LNCaP clone FGC (cell line): ENCODE results near the gene PDILT.

Experiments used
- DNase-seq: peaks from one replicate; pipeline ENCODE4 v3.0.0-alpha.2; 2011; ENCODE audit warnings: low read depth
- H3K4me3 ChIP-seq: 2 replicates; pipeline ENCODE4 v1.5.1; 2011; ENCODE audit warnings: mild to moderate bottlenecking, low read depth, low read length, control low read depth
- TF ChIP-seq, protein P1 (sequence below): IDR thresholded peaks from 2 replicates; pipeline ENCODE4 v1.5.1; 2012; ENCODE audit warnings: mild to moderate bottlenecking; ENCODE audit not compliant: control insufficient read depth, insufficient read depth; ENCODE audit errors: extremely low read depth

PDILT gene

DNA sequence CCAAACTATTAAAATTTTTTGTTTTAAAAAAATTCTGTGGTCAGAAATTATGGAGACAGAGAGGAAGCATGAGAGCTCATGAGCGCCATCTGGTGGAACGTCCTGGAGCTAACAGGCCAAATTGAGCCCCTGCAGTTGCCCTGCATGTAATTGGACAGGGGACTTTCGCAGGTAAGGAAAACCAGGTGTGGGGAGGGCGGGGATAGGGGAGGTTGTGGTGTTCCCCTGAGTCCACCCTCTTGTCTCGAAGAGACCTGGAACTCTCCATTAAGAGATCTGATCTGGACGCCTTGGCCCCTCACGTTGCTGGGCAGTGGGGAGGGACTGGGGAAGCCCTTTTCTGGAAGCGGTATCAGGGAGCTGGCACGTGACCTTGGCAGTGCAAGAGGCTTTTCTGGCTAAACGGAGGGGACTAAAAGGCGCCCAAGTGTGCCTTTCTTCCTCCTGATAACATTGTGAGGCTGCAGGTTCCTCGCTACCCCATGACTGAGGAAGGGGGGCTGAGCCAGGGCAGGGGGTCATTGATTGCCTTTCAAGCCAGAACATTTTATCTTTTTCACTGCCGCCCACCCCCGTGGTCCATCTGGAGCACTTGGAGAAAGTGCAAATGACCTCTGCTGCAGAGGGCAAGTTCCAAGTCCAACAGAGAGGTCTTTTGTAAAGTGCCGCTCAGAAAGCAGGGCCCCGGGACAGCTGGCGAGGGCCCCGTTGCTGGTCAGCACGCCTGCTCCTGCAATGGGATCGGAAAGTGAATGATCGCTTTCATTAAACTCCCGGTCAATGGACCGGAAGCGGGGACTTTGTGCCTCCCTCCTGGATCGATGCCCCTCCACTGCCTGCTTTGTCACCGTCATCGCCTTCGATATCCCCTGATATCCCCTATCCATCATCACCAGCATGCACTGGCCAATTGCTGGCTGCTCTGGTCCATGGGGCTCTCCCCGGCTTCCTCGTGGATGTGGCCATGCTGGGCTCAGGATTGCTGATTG lies 18.4 kb downstream of the PDILT start:
- TF ChIP-seq, protein P1, sequence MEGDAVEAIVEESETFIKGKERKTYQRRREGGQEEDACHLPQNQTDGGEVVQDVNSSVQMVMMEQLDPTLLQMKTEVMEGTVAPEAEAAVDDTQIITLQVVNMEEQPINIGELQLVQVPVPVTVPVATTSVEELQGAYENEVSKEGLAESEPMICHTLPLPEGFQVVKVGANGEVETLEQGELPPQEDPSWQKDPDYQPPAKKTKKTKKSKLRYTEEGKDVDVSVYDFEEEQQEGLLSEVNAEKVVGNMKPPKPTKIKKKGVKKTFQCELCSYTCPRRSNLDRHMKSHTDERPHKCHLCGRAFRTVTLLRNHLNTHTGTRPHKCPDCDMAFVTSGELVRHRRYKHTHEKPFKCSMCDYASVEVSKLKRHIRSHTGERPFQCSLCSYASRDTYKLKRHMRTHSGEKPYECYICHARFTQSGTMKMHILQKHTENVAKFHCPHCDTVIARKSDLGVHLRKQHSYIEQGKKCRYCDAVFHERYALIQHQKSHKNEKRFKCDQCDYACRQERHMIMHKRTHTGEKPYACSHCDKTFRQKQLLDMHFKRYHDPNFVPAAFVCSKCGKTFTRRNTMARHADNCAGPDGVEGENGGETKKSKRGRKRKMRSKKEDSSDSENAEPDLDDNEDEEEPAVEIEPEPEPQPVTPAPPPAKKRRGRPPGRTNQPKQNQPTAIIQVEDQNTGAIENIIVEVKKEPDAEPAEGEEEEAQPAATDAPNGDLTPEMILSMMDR = peak; percentile 74
- H3K4me3 ChIP-seq = no peak overlapping the region
- DNase-seq = peak; percentile 14

DNA sequence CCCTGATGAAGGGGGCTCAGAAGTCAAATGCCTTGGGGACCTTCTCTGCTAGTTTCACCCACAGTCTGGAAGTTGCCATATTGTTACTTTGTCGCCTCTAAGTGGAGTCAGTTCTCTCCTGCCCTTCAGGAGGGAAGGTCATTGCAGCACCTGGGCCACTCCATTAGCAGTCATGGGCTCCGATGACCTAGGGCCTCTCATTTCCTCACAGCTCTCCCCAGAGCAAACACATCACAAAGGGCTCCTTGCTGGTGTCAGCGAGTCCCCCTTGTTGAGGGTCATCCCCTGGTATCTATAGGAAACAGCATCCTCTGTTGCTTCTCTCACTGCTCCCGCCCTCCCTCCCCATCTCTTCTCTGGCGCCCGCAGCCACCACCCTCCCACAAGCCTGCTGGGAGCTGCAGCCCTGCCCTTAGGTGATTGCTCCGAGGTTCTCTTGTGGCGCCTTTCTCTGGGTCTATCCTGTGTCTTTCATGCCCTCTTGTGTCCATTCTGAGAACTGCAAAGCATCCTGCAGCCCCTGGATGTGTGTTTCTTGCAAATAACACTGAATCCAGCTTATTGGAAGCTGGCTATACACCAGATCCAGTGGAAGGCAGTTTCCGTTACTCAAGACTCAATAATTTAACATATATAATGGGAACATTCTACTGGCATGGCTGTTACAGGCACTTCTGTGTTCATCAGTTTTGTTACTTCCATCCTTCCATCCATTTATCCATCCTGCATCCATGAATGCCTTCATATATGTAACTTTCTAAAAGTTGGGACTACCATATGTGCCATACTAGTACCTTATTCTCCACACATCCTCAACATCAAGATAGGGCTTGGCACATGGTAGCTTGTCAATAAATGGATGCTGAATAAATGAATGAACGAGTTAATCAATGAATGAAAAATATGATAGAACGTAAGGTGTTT lies 21.2 kb downstream of the PDILT start:
- H3K4me3 ChIP-seq = no peak overlapping the region
- peak; percentile 21 for DNase-seq
- TF ChIP-seq, protein P1 = peak; percentile 85

DNA sequence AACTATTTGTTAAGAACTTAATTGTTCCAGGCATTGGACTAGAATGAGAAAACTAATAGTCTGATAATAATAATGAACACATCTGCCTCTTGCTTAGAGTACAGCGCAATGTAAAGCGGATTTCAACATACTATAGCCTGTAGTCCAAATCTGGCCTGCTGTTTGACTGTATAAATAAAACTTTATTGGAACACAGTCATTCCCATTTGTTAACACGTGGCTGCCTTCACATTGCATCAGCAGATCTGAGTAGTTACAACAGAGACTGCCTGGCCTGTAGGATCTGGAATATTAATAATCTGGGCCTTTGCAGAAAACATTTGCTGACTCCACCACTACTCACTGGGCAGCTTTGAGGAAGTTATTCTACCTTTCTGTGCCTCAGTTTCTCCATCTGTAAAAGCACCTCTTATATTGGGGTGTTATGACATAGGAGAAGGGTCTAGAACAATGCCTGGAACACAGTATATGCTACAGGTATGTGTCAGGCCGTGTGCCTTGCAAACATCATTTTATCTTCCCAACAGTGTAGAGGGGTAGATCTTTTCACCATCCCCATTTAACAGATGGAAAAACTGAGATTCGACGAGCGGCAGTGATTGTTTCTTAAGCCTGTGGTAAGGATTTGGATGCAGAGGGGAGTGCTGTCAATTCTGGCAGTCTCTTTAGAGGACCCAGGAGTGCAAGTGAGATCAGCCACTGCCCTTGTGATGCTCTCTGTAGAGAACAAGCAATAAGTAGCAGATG lies 22.2 kb downstream of the PDILT start:
- TF ChIP-seq, protein P1 = no peak
- H3K4me3 ChIP-seq = no peak overlapping the region
- DNase-seq = no peak

DNA sequence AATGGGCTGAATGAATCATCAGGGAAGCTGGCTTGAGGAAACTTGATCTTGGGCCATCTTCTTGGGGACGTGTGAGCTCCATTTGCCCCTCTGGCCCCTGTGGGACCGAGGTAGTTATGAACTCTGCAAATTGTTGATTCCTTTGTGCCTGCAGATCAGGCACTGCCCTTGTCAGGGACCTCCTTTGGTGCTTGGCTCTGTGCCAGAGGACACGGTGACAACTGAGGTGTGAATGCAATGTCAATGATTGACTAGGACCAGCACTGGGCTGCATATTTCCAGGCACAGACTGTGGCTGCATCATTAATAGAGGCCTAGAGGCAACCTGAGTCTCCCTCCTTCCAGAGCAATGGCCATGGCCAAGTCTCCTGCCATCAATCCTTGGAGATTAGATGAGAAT lies 23.8 kb downstream of the PDILT start:
- TF ChIP-seq, protein P1 = no peak
- DNase-seq = no peak
- H3K4me3 ChIP-seq = no peak overlapping the region

DNA sequence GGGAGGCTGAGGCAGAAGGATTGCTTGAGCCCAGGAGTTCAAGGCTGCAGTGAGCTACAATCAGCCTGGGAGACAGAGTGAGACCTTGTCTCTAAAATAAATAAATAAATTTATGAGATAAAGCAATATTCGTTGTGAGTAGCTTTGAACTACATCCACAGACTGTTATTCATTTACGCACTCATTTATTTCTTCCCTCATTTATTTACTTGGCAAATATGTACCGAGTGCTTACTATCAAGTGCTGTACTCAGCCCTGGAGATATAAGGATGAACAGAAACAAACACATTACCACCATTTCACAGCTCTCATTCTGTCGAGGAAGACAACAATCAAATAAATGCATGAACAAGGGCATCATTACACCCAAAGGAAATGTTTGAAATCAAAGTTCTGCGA lies 27.4 kb downstream of the PDILT start:
- no peak overlapping the region for H3K4me3 ChIP-seq
- no peak for DNase-seq
- TF ChIP-seq, protein P1 = no peak

DNA sequence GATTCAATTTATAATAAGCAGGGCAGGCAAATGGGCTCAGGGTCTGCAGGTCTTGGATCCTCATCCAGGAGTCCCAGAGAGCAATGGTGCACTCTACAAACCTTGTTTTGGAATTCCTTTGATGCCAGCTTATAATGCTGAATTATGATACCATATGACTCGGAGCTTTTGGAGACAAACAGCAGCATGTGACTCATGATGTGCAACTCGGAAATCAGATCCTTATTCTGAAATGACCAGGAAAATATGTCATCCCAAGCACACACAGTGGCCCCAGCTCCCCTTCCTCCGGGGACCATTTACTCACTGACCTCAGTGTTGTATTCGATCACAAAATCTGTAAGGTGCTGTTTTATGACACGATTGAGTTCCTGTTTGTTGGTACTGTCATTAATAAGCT lies 31.8 kb downstream of the PDILT start:
- TF ChIP-seq, protein P1 = no peak
- no peak overlapping the region for H3K4me3 ChIP-seq

More for the DNA sequence above, 31.8 kb downstream of the PDILT start:
- no peak for DNase-seq
